ENCODE measurements around the gene IFNG.

IFNG gene

GRCh38 chr12:68140556-68140955, 19.0 kb downstream of the IFNG start:
- Mint-ChIP-seq H3K4me3 (no peak overlapping the region), H3K36me3 (ENCODE audit: low read depth) (peaks cover 25% of the 10 kb centered on the region), H3K27me3 (ENCODE audit: low read depth) (no peaks in the 10 kb centered on the region), H3K9me3 (peaks cover 10% of the 10 kb centered on the region), H3K27ac (peak overlapping the region; percentile 37), H3K4me1 (ENCODE audit: low read depth) (peaks cover 50% of the 10 kb centered on the region)

DNA sequence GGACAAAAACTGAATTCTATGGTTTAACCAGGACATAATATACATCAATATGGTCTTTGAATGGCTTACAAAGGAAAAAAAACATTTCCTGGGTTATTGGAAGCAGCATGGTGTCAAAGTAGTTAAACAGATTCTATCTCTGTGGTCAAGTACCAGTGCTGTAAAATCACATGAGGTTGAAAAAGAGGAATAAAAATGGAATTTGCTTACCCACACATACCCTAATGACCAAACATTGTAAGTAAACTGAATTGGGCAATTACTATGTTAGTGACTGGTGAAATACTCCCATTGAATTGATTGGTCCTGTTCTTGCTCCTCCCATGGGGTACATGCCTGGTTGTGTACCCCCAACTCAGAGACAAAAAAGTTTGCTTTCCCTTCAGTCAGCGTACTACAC, 19.6 kb downstream of the IFNG start:
- H3K27me3 Mint-ChIP-seq (ENCODE audit: low read depth) = no peaks in the 10 kb centered on the region
- H3K4me1 Mint-ChIP-seq (ENCODE audit: low read depth) = peaks cover 54% of the 10 kb centered on the region
- peak overlapping the region; percentile 37 for H3K27ac Mint-ChIP-seq
- H3K36me3 Mint-ChIP-seq (ENCODE audit: low read depth) = peaks cover 27% of the 10 kb centered on the region
- peaks cover 10% of the 10 kb centered on the region for H3K9me3 Mint-ChIP-seq
- no peak overlapping the region for H3K4me3 Mint-ChIP-seq

DNA sequence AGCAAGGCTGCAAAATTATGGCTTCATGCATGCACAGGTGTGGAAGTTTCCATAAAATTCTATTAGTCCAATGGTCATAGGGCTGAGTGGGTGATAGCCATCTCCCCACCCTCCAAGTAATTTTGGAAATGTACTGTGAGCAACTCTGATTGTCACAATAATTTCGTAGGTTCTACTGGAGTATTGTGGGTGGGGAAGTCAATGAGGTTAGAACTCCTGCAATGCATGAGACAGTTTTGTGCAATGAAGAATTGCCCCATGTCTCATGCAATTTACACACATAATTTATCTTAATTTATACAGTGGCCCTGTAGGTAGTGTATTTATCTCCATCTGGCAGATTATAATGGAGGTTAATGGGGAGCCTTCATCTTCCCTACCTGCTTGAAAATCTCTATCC, 20.5 kb downstream of the IFNG start:
- no peak overlapping the region for H3K4me3 Mint-ChIP-seq
- peaks cover 58% of the 10 kb centered on the region for H3K4me1 Mint-ChIP-seq (ENCODE audit: low read depth)
- H3K36me3 Mint-ChIP-seq (ENCODE audit: low read depth) = peaks cover 30% of the 10 kb centered on the region
- H3K9me3 Mint-ChIP-seq = peaks cover 10% of the 10 kb centered on the region
- no peak overlapping the region for H3K27ac Mint-ChIP-seq
- no peaks in the 10 kb centered on the region for H3K27me3 Mint-ChIP-seq (ENCODE audit: low read depth)

DNA sequence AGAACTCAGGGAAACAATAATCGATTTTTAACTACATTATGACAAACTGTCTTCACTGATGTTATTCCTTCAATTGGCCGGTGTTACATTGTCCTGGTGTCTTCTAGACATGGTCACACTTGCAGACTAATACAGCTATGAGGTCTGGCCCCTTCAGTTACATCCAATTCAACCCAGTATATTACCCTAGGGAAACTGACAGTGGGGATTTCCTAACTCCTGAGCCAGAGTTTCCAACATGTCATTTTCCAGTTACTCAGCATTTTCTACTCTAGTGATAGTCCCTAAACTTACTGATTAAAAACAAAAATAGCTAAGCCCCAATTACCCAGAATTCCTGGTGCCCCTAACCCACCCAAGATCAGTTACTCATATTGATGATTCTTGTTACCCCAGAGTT, 21.1 kb downstream of the IFNG start:
- Mint-ChIP-seq H3K9me3 (peaks cover 15% of the 10 kb centered on the region), H3K4me1 (ENCODE audit: low read depth) (peaks cover 63% of the 10 kb centered on the region), H3K36me3 (ENCODE audit: low read depth) (peaks cover 35% of the 10 kb centered on the region), H3K27ac (peak overlapping the region; percentile 71), H3K4me3 (no peak overlapping the region), H3K27me3 (ENCODE audit: low read depth) (no peaks in the 10 kb centered on the region)

GRCh38 chr12:68137335-68137830, 22.2 kb downstream of the IFNG start:
- Mint-ChIP-seq H3K4me1 (ENCODE audit: low read depth) (peaks cover 65% of the 10 kb centered on the region), H3K9me3 (peaks cover 19% of the 10 kb centered on the region), H3K27me3 (ENCODE audit: low read depth) (no peaks in the 10 kb centered on the region), H3K36me3 (ENCODE audit: low read depth) (peaks cover 33% of the 10 kb centered on the region), H3K4me3 (peak overlapping the region; percentile 40), H3K27ac (peak overlapping the region; percentile 71)

DNA sequence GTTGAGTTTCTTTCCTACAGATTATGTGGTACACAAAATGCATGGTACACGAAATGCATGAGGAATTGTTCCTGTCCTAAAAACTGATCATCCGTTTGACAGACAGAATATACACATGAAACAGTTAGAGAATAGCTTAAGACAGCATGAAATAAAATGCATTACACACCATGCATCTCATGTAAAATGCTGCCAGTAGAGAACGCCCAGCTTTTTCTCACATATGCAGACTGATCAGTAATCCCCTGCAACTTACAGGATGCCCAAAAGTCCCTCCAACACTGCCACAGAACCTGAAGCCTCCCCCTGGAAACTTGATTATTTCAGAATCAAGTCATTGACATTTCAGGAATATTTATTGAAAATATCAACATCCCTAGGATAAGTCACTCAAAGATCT, 24.0 kb downstream of the IFNG start:
- Mint-ChIP-seq H3K4me1 (ENCODE audit: low read depth) (peaks cover 61% of the 10 kb centered on the region), H3K4me3 (no peak overlapping the region), H3K27ac (no peak overlapping the region), H3K36me3 (ENCODE audit: low read depth) (peaks cover 49% of the 10 kb centered on the region), H3K27me3 (ENCODE audit: low read depth) (no peaks in the 10 kb centered on the region), H3K9me3 (peaks cover 37% of the 10 kb centered on the region)

DNA sequence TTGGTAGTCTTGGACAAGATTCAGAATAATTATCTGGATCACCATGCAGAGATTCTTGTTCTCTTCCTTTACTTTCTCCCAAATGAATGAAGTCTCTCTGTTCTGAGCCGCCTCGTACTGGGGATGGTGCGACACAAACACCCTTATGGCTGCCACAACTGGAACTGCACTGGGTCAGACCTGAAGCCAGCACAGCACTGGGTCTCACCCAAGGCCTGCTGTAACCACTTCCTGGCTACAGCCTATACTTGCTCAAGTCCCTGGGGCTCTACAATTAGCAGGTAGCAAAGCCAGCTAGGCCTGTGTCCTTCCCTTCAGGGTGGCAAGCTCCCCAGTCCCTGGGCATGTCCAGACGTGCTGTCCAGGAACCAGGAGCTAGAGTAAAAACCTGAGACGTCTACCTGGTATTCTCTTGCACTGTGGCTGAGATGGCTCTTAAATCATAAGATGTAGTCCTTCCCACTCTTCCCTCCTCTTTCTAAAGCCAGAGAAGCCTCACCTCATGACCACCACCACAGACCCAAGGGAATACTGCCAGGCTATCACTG, 27.6 kb downstream of the IFNG start:
- Mint-ChIP-seq H3K27ac (no peak overlapping the region), H3K9me3 (peaks cover 48% of the 10 kb centered on the region), H3K4me3 (no peak overlapping the region), H3K4me1 (ENCODE audit: low read depth) (peaks cover 31% of the 10 kb centered on the region), H3K36me3 (ENCODE audit: low read depth) (peaks cover 51% of the 10 kb centered on the region), H3K27me3 (ENCODE audit: low read depth) (no peaks in the 10 kb centered on the region)

DNA sequence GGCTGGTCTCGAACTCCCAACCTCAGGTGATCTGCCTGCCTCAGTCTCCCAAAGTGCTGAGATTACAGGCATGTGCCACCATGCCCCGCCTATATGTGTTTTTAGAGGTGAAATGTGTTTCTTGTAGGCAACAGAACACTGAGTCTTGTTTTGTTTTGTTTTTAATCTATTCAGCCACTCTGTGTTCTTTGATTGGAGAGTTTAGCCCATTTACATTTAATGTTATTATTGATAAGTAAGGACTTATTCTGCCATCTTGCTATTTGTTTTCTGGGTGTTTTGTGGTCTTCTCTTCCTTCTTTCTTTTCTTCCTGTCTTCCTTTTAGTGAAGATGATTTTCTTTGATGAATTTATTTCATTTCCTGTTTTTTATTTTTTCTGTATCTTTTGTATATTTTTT, 29.6 kb downstream of the IFNG start:
- Mint-ChIP-seq H3K27me3 (ENCODE audit: low read depth) (no peaks in the 10 kb centered on the region), H3K4me1 (ENCODE audit: low read depth) (peaks cover 18% of the 10 kb centered on the region), H3K9me3 (peaks cover 66% of the 10 kb centered on the region), H3K4me3 (peak overlapping the region; percentile 3), H3K36me3 (ENCODE audit: low read depth) (peaks cover 62% of the 10 kb centered on the region), H3K27ac (no peak overlapping the region)

DNA sequence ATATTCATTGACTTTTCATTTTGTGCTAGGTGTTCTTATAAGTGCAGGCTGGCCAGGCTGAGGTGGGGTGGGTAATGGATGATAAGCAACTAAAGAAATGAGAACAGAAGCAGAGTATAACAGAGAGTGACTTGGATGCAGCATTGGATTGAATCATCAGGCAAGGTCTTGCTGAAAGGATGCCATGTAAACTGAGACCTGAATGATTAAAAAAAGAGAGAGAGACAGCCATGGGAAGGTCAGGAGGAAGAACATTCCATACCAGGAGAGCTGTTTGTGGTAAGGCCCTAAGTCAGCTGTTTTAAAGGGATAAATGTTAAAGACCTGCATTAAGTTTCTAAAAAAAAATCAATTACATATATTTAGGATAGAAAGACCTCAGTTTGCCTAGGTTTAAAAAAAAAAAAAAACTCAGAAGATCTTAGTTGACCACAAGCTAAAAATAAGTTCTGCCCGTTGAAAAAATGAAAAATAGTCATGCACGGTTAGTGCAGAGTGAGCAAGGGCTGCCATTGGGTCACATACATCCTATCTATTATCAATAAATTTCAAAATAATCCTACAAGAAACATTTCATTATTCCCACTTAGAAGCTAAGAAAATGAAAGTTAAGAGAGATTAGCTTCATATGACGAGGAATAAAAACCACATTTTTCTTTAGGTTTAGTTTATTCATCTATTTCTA, 37.2 kb downstream of the IFNG start:
- Mint-ChIP-seq H3K9me3 (peaks cover 23% of the 10 kb centered on the region), H3K27ac (no peak overlapping the region), H3K27me3 (ENCODE audit: low read depth) (no peaks in the 10 kb centered on the region), H3K36me3 (ENCODE audit: low read depth) (peaks cover 19% of the 10 kb centered on the region), H3K4me3 (no peak overlapping the region), H3K4me1 (ENCODE audit: low read depth) (peaks cover 18% of the 10 kb centered on the region)

DNA sequence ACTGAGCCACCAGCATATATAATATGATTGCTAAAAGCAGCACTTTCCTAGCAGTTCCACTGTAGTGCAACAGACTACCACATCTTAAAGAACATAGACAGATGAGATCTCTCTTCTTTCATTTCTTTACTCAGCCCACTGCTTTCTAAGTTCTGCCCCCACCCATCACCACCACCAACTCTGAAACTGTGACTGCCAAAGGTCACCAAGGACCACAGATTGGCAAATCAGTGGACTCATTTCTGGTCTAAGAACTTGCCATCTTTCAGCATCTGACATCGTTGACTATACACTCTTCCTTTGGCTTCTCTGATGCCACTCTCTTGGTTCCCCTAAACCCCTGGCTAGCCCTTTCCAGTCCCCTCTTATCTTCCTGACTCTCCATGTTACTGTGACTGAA, 38.4 kb downstream of the IFNG start:
- H3K4me3 Mint-ChIP-seq = no peak overlapping the region
- no peak overlapping the region for H3K27ac Mint-ChIP-seq
- H3K36me3 Mint-ChIP-seq (ENCODE audit: low read depth) = peaks cover 17% of the 10 kb centered on the region
- H3K9me3 Mint-ChIP-seq = peaks cover 17% of the 10 kb centered on the region
- H3K4me1 Mint-ChIP-seq (ENCODE audit: low read depth) = peaks cover 29% of the 10 kb centered on the region
- H3K27me3 Mint-ChIP-seq (ENCODE audit: low read depth) = no peaks in the 10 kb centered on the region

GRCh38 chr12:68119724-68120211, 39.8 kb downstream of the IFNG start:
- peaks cover 8% of the 10 kb centered on the region for H3K9me3 Mint-ChIP-seq
- peak overlapping the region; percentile 31 for H3K4me3 Mint-ChIP-seq
- peaks cover 36% of the 10 kb centered on the region for H3K4me1 Mint-ChIP-seq (ENCODE audit: low read depth)
- no peaks in the 10 kb centered on the region for H3K27me3 Mint-ChIP-seq (ENCODE audit: low read depth)
- no peak overlapping the region for H3K27ac Mint-ChIP-seq
- H3K36me3 Mint-ChIP-seq (ENCODE audit: low read depth) = peaks cover 14% of the 10 kb centered on the region

DNA sequence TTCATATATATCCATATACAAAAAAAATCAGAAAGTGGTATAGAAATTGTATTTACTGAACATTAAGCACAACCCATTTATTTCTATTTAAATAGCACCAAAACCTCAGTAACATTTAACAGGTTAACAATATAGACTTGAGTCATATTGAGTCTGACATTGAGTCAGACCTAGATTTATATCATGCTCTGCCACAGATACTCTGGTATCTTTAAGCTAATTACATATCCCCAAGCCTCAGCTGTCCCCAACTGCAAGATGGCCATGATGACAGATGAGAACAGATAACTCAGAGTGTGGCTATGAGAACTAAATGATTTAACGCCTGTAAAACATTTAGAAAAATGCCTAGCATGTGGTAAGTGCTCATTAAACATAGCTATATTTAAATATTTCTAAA, 40.3 kb downstream of the IFNG start:
- H3K4me1 Mint-ChIP-seq (ENCODE audit: low read depth) = peaks cover 37% of the 10 kb centered on the region
- peaks cover 12% of the 10 kb centered on the region for H3K36me3 Mint-ChIP-seq (ENCODE audit: low read depth)
- peak overlapping the region; percentile 40 for H3K4me3 Mint-ChIP-seq
- no peaks in the 10 kb centered on the region for H3K27me3 Mint-ChIP-seq (ENCODE audit: low read depth)
- peaks cover 5% of the 10 kb centered on the region for H3K9me3 Mint-ChIP-seq
- no peak overlapping the region for H3K27ac Mint-ChIP-seq

DNA sequence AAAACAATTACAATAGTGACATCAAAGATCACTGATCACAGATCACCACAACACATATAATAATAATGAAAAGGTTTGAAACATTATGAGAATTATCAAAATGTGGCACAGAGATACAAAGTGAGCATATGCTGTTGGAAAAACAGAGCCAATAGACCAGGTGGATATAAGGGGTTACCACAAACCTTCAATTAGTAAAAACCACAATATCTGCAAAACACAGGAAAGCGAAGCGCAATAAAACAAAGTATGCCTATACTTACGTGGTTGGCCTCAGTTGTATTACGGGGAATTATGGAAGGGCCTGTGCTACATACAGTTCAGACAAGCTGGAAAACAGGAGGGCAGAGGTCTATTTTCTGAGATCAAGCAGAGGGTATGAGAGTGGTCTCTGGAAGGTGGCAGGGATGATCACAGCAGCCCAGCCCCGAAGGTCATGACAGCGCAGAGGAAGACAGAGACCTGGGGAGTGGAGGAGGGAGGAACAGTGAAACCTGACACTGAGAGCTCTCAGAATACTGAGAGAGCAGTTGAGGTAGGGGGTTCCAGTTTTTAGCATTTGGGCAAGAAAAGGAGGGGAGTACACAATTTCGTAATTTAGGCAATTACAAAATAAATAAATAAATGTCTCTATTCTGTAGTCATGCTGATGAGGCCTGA, 41.3 kb downstream of the IFNG start:
- H3K27me3 Mint-ChIP-seq (ENCODE audit: low read depth) = no peaks in the 10 kb centered on the region
- peak overlapping the region; percentile 77 for H3K4me3 Mint-ChIP-seq
- peaks cover 5% of the 10 kb centered on the region for H3K9me3 Mint-ChIP-seq
- peaks cover 45% of the 10 kb centered on the region for H3K4me1 Mint-ChIP-seq (ENCODE audit: low read depth)
- H3K36me3 Mint-ChIP-seq (ENCODE audit: low read depth) = peaks cover 13% of the 10 kb centered on the region
- no peak overlapping the region for H3K27ac Mint-ChIP-seq

DNA sequence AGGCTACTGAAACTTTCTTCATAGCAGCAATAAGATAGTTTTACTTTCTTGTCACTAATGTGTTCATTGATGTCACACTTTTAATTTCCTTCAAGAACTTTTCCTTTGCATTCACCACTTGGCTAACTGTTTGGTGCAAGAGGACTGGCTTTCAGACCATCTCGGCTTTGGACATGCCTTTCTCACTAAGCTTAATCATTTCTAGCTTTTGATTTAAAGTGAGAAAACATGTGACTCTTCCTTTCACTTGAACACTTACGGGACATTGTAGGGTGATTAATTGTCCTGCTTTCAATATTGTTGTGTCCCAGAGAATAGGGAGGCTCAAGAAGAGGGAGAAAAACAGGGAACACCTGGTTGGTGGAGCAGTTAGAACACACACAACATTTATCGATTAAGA, 41.9 kb downstream of the IFNG start:
- Mint-ChIP-seq H3K27me3 (ENCODE audit: low read depth) (no peaks in the 10 kb centered on the region), H3K4me1 (ENCODE audit: low read depth) (peaks cover 46% of the 10 kb centered on the region), H3K36me3 (ENCODE audit: low read depth) (peaks cover 16% of the 10 kb centered on the region), H3K9me3 (peaks cover 5% of the 10 kb centered on the region), H3K27ac (no peak overlapping the region), H3K4me3 (peak overlapping the region; percentile 77)

DNA sequence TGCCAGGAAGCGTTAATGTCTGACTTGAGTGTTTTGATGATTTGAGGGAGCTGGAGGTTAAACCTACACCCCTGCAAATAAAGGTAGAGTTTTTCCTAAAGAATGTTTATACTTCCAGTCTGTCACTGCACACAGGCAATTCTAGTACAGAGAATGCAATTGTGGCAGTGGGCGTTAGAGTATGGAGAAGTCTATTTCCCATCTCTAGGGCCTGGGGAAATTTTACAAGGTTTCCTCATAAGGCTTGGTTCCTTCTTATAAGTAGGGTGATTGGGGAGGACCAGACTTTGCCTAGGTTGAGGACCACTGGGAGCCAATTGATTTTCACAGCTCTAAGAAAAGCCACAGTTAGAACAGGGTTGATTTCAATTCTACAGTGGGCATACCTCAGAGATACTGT, 44.3 kb downstream of the IFNG start:
- H3K27me3 Mint-ChIP-seq (ENCODE audit: low read depth) = no peaks in the 10 kb centered on the region
- peaks cover 5% of the 10 kb centered on the region for H3K9me3 Mint-ChIP-seq
- H3K4me3 Mint-ChIP-seq = no peak overlapping the region
- H3K4me1 Mint-ChIP-seq (ENCODE audit: low read depth) = peaks cover 49% of the 10 kb centered on the region
- peaks cover 18% of the 10 kb centered on the region for H3K36me3 Mint-ChIP-seq (ENCODE audit: low read depth)
- no peak overlapping the region for H3K27ac Mint-ChIP-seq

All from T-helper 1 cell treated with Interleukin-12 subunit alpha and Interleukin-12 subunit beta and Interleukin-4 antibody, amounts not matched to agents 30 μg/mL and 1 μg/mL, for 36 hours (primary cell).